Transverse colon (tissue), 4 donors: ENCODE results near the gene TPD52L2. TPM values are rescaled to one million over a fixed set of nuclear protein-coding genes. Genes with fewer than 3 reads are reported as not detected.

ENCODE experiments used
- DNase-seq: peaks from one replicate; pipeline ENCODE4 v3.0.0-alpha.2; 2019
- H3K27ac ChIP-seq, 4 donors: fragments of 200-600 bp; sonication (generic); 2 replicates each; pipeline ENCODE4 v1.5.1; 2016 to 2018; ENCODE audit warnings: inconsistent platforms in 4 of 4
- H3K27me3 ChIP-seq: fragments of 200-600 bp; sonication (generic); 2 replicates; pipeline ENCODE4 v1.5.1; 2017; ENCODE audit warnings: inconsistent platforms
- H3K36me3 ChIP-seq, 4 donors: fragments of 200-600 bp; sonication (generic); 2 replicates each; pipeline ENCODE4 v1.5.1; 2017 to 2019; ENCODE audit warnings: inconsistent platforms in 4 of 4
- H3K4me1 ChIP-seq, 4 donors: fragments of 200-600 bp; sonication (generic); 2 replicates each; pipeline ENCODE4 v1.5.1; 2017 to 2020; ENCODE audit warnings: inconsistent platforms in 4 of 4
- H3K4me3 ChIP-seq, 4 donors: fragments of 200-600 bp; sonication (generic); 1 replicate in 1 of 4; 2 replicates in 3 of 4; pipeline versions ENCODE4 v1.5.1 to v1.6.1; 2017 to 2019; ENCODE audit warnings: inconsistent platforms in 4 of 4
- H3K9me3 ChIP-seq, 2 donors: fragments of 200-600 bp; sonication (generic); 2 replicates each; pipeline ENCODE4 v1.5.1; 2017 to 2019; ENCODE audit warnings: inconsistent platforms in 2 of 2
- EP300 ChIP-seq: sonication (generic); formaldehyde crosslinking; IDR thresholded peaks from one replicate; pipeline ENCODE4 v1.6.1; 2017; ENCODE audit warnings: antibody characterized with exemption, low read depth
- POLR2A ChIP-seq: fragments of 450-650 bp; IDR thresholded peaks from one replicate; pipeline ENCODE4 v1.6.1; 2016; ENCODE audit warnings: antibody characterized with exemption, mild to moderate bottlenecking, moderate library complexity
- POLR2AphosphoS5 ChIP-seq, 3 donors: sonication (generic); formaldehyde crosslinking; IDR thresholded peaks; one replicate each; pipeline ENCODE4 v1.6.1; 2016; ENCODE audit warnings: antibody characterized with exemption in 3 of 3
- WGBS, 2 donors: methylation state at CpG; one replicate each; pipeline ENCODE4 v1.1.5; 2018; ENCODE audit warnings: low coverage in 1 of 2; 5-methylcytosine and 5-hydroxymethylcytosine counted together
- in situ Hi-C, 4 donors: fragments of 200-750 bp; cut with MboI; loops; one replicate each; pipeline versions ENCODE4 v1.15.0 to v1.15.1; 2017; ENCODE audit warnings: low sequenced_read_pairs in 3 of 4, low pct_ligation_motif_present in 1 of 4, low pct_unique_long_range_greater_than_20kb in 1 of 4
- intact Hi-C: fragments of 100-400 bp; cut with DNase I; formaldehyde crosslinking; loops from one replicate; pipeline ENCODE4 v1.15.1; 2023; ENCODE audit warnings: low total_unique reads
- total RNA-seq, 4 donors: library from RNA; depleted of rRNA; stranded (reverse); fragments of >200 nt; gene quantifications; one replicate each; pipeline ENCODE4 v1.1.0, GENCODE V29; 2016
- TF ChIP-seq, protein P1 (sequence below), 5 experiments: fragments of 200-600 bp in 3 of 5; fragments of 450-650 bp in 2 of 5; sonication (generic) in 3 of 5; IDR thresholded peaks; 1 replicate in 2 of 5; 2 replicates in 3 of 5; pipeline ENCODE4 v1.5.1; 2016 to 2017; ENCODE audit warnings: antibody characterized with exemption in 5 of 5, inconsistent platforms in 3 of 5, mild to moderate bottlenecking in 2 of 5, moderate library complexity in 1 of 5

The TPD52L2 gene
- total RNA-seq, 4 donors from 2014 or later, result 40.8 to 67.0 (median 62.6) TPM

- Histone ChIP-seq H3K27ac (no peak overlapping the region), H3K9me3 (no peaks in the 10 kb centered on the region), H3K36me3 (no peaks in the 10 kb centered on the region), H3K4me3 (no peak overlapping the region), H3K27me3 (peaks cover 14% of the 10 kb centered on the region), H3K4me1 (peaks cover 0 to 3% (median 0%) of the 10 kb centered on the region in 4 donors)
- TF ChIP-seq EP300 (no peak), POLR2A (no peak), POLR2AphosphoS5 (IDR thresholded peaks at IDR 0.05) (no peak)
- TF ChIP-seq, protein P1, sequence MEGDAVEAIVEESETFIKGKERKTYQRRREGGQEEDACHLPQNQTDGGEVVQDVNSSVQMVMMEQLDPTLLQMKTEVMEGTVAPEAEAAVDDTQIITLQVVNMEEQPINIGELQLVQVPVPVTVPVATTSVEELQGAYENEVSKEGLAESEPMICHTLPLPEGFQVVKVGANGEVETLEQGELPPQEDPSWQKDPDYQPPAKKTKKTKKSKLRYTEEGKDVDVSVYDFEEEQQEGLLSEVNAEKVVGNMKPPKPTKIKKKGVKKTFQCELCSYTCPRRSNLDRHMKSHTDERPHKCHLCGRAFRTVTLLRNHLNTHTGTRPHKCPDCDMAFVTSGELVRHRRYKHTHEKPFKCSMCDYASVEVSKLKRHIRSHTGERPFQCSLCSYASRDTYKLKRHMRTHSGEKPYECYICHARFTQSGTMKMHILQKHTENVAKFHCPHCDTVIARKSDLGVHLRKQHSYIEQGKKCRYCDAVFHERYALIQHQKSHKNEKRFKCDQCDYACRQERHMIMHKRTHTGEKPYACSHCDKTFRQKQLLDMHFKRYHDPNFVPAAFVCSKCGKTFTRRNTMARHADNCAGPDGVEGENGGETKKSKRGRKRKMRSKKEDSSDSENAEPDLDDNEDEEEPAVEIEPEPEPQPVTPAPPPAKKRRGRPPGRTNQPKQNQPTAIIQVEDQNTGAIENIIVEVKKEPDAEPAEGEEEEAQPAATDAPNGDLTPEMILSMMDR (IDR thresholded peaks at IDR 0.05), result no peak
- 76 to 86% methylated on average over 8 of the region's 8 CpGs for WGBS, 2 donors
- DNase-seq, result no peak
- in situ Hi-C loops (no loop called here), intact Hi-C loops (no loop called here)
Measured at GRCh38 chr20:63821811-63822210, 43.3 kb upstream of the TPD52L2 start.

DNA sequence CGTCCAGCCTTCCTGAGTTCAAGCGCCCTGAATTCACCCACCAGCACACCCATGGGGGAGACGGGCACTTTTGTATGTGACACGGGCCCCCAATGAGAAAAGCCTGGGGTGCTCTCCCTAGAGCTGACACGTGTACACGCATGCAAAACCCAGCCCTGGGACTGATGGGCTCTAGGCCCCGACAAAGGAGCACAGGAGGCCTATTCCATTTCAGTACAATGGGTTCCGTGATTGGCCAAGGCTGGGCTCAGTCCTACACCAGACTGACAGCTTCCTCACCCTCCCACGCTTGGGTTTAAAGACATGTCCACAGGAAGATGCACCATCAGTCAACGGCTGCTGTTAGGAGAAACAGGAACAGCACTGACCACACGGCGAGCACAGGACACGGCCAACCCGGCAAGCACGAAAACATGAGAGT lies 42.8 kb upstream of the TPD52L2 start:
- Histone ChIP-seq H3K36me3 (no peaks in the 10 kb centered on the region), H3K27me3 (peaks cover 17% of the 10 kb centered on the region), H3K27ac (no peak overlapping the region), H3K4me1 (peaks cover 0 to 3% (median 0%) of the 10 kb centered on the region in 4 donors), H3K4me3 (no peak overlapping the region), H3K9me3 (no peaks in the 10 kb centered on the region)
- no peak for DNase-seq
- intact Hi-C loops, result no loop called here
- in situ Hi-C loops, result no loop called here
- no peak for TF ChIP-seq EP300
- WGBS, 2 donors, result 71% methylated on average over 15 of the region's 15 CpGs; no CpG with 5 or more reads in 1 of the 2 donors

DNA sequence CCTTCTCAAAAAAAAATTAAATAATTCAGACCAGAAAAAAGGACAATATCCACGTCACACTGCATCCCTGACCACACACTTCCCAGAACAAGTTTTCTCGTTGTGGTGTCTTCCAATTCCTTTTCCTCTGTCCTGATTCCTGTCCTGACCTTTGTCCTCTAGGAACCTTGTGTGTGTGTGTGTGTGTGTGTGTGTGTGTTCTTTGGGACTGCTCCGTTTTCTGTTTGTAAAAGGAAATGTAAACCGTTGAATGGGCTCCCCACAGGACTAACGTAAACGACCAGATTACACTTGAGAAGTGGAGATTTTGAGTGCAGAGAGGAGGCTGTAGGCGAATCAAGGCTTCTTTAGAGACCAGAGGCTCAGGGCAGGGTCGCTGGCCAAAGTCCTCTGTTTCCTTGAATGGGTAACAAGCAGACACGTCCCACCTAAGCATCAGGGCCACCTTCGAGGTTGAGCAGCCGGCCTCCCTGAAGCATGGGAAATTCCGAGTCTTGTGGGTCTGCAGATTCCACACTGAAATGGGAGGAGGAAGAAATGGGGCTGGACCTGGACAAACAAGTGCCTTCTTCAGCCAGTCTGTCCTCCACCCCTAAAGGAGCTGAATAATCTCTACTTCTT lies 41.3 kb upstream of the TPD52L2 start:
- in situ Hi-C loops (no loop called here), intact Hi-C loops (no loop called here)
- no peaks in the 10 kb centered on the region for H3K9me3 ChIP-seq
- H3K27ac ChIP-seq, result no peak overlapping the region
- no peak for TF ChIP-seq POLR2AphosphoS5 (IDR thresholded peaks at IDR 0.05)
- no peak for TF ChIP-seq EP300
- TF ChIP-seq, protein P1 (IDR thresholded peaks at IDR 0.05), result no peak
- no peak for TF ChIP-seq POLR2A
- H3K36me3 ChIP-seq, result no peaks in the 10 kb centered on the region
- WGBS, 2 donors, result 11 to 25% methylated on average over 6 to 12 of the region's 12 CpGs
- no peak overlapping the region for H3K4me3 ChIP-seq
- peaks cover 0 to 3% (median 0%) of the 10 kb centered on the region in 4 donors for H3K4me1 ChIP-seq
- peaks cover 30% of the 10 kb centered on the region for H3K27me3 ChIP-seq
- DNase-seq, result no peak

DNA sequence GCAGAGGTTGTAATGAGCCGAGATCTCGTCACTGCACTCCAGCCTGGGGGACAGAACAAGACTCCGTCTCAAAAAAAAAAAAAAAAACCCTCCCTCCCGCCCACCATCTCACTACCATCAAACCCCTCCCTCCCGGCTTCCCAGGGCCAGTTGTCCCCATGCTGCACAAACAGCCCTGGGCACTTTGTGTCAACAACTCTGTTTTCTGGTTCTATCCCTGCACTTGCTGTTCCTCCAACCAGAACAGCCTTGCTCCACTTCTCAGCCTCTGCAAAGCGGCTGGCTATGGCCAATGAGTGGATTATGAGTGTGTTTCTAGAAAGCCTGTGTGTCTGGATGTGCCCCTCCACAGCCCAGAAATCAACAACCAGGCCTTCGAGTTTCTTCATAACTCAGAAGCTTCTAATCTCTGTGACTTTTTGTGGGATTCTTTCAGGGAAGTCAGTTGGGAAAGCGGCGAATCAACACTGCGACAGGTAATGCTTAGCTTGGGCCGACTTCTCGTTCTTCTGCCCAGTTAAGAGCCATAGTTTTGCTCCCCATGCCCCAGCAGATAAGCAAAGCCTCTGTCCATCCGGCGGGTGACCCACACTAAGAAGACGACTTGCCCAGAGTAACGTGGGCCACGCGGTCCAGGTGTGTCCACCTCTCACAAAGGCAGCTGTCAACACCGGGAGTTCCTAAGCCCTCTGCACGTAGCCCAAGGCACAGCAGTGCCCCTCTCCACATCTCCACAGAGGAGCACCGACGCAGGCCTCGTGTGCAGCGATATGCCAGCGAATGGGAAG lies 39.5 kb upstream of the TPD52L2 start:
- TF ChIP-seq POLR2AphosphoS5 (IDR thresholded peaks at IDR 0.05), result no peak
- TF ChIP-seq, protein P1 (IDR thresholded peaks at IDR 0.05), result no peak
- no peak for TF ChIP-seq POLR2A
- no peak for TF ChIP-seq EP300
- Histone ChIP-seq H3K4me3 (no peak overlapping the region), H3K36me3 (no peaks in the 10 kb centered on the region), H3K9me3 (no peaks in the 10 kb centered on the region), H3K27me3 (peaks cover 45% of the 10 kb centered on the region), H3K27ac (no peak overlapping the region), H3K4me1 (peaks cover 0 to 10% (median 6%) of the 10 kb centered on the region in 4 donors)
- in situ Hi-C loops, result no loop called here
- 88 to 92% methylated on average over 7 to 25 of the region's 25 CpGs for WGBS, 2 donors
- DNase-seq, result no peak
- intact Hi-C loops, result no loop called here
